GM12801 (cell line): Measurements from ENCODE around the gene SCN7A.

Source experiments
- TF ChIP-seq, protein P1 (sequence below): IDR thresholded peaks from one replicate; pipeline ENCODE4 v1.5.1; 2011; ENCODE audit warnings: control low read depth; ENCODE audit not compliant: insufficient read length; ENCODE audit errors: extremely low read depth

SCN7A gene

GRCh38 chr2:166410828-166411472 is 83.1 kb downstream of the SCN7A start:
- TF ChIP-seq, protein P1, sequence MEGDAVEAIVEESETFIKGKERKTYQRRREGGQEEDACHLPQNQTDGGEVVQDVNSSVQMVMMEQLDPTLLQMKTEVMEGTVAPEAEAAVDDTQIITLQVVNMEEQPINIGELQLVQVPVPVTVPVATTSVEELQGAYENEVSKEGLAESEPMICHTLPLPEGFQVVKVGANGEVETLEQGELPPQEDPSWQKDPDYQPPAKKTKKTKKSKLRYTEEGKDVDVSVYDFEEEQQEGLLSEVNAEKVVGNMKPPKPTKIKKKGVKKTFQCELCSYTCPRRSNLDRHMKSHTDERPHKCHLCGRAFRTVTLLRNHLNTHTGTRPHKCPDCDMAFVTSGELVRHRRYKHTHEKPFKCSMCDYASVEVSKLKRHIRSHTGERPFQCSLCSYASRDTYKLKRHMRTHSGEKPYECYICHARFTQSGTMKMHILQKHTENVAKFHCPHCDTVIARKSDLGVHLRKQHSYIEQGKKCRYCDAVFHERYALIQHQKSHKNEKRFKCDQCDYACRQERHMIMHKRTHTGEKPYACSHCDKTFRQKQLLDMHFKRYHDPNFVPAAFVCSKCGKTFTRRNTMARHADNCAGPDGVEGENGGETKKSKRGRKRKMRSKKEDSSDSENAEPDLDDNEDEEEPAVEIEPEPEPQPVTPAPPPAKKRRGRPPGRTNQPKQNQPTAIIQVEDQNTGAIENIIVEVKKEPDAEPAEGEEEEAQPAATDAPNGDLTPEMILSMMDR, result no peak

DNA sequence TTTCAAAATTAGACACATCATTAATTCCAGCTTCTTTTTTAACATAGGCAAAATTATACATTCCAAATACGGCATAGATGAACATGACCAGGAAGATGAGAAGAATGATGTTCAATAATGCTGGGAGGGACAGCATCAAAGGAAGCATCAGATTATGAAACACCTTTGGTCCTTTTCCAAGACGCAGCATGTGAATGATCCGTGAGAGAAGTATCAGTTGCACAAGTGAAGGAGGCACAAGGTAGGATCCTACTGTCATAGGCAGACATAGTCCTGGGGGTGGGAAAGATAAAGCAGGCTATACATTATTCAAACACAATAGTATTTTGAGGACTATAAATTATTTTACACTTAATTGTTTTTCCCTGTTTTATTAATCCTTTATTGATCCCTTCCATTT is 87.7 kb downstream of the SCN7A start:
- TF ChIP-seq, protein P1, result no peak

DNA sequence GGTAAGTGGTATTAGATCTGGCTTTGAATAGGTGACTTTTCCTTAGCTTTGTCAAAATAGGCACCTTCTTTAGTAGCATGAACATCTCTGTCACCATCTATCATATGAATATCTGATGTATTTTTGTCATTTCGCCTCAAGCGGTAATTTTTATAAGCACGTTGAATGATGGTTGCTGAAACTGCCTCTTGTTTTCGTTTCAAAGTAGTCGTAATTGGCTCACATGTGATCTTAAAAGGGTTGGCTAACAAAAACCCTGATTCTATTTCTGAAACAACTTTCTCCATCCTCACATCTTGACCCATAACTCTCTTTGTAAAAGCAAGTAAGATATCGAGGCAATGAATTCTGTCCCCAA is 88.5 kb downstream of the SCN7A start:
- TF ChIP-seq, protein P1, result no peak

- TF ChIP-seq, protein P1, result no peak
These were observed 89.0 kb downstream of the SCN7A start for GRCh38 chr2:166404831-166405568.

DNA sequence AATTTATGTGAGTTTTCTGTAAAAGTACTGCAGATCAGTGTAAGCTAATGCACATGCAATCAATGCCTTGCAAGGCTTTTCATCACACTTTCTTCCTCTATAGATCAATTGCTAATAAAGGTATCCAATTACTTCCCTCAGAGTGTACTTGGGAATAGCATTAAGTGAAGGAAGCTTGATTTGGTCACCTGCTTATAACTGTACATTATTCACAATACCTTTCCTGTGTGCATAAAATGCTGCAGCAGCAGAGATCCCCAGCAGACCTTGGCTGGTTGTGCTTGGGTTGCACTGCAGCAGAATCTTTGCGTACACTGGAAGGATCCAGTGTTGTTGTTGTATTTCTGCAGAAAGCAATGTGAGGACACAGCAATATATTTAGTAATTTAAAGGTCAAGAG is 99.8 kb downstream of the SCN7A start:
- TF ChIP-seq, protein P1, result no peak

GRCh38 chr2:166393008-166393407 is 101.0 kb downstream of the SCN7A start:
- TF ChIP-seq, protein P1, result no peak

DNA sequence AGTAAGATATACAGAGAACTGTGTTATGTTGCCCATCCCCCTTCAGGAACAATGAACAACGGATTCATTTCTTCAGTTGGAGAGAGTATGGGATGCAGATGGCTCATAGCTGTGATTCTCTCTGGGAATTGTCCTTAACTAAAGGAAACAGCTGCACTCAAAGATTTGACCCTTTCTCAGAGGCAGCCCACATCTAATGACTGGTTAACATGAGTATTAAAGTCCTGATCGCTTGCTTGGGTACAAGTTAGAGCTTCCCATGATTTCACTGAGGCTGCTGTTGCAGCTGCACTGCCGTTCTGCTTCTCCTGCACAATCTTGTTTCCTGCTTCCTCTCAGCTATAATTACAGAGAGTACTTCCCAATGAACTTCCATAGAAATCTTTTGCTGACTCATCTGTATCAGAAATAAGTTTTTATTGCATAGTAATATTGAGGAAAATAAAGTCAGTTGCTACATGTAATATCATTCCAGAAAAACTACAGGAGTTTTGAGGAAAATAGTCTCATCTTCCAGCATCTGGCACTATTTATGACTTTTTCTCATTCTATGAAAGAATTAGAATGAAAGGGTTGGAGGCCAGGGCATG is 105.5 kb downstream of the SCN7A start:
- TF ChIP-seq, protein P1, result no peak
